ENCODE data around the gene UGGT1.

- TF ChIP-seq, protein P1, sequence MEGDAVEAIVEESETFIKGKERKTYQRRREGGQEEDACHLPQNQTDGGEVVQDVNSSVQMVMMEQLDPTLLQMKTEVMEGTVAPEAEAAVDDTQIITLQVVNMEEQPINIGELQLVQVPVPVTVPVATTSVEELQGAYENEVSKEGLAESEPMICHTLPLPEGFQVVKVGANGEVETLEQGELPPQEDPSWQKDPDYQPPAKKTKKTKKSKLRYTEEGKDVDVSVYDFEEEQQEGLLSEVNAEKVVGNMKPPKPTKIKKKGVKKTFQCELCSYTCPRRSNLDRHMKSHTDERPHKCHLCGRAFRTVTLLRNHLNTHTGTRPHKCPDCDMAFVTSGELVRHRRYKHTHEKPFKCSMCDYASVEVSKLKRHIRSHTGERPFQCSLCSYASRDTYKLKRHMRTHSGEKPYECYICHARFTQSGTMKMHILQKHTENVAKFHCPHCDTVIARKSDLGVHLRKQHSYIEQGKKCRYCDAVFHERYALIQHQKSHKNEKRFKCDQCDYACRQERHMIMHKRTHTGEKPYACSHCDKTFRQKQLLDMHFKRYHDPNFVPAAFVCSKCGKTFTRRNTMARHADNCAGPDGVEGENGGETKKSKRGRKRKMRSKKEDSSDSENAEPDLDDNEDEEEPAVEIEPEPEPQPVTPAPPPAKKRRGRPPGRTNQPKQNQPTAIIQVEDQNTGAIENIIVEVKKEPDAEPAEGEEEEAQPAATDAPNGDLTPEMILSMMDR (conservative IDR thresholded peaks at IDR 0.05; ENCODE audit: low read depth in 2 of 2) = no peak
- TF ChIP-seq EZH2 (IDR thresholded peaks at IDR 0.05; ENCODE audit: low read depth, unreplicated experiment) (no peak), EZH2phosphoT487 (IDR thresholded peaks at IDR 0.05; ENCODE audit: unreplicated experiment) (no peak), POLR2AphosphoS5 (IDR thresholded peaks at IDR 0.05; ENCODE audit: low read depth) (no peak), ETS1 (IDR thresholded peaks at IDR 0.05) (no peak), ZNF331 (CRISPR knock-in tag; IDR thresholded peaks at IDR 0.05; ENCODE audit: low read depth) (no peak), CREB1 (CRISPR knock-in tag; IDR thresholded peaks at IDR 0.05; ENCODE audit: low read depth) (no peak), NANOG (IDR thresholded peaks at IDR 0.05; ENCODE audit: borderline replicate concordance) (no peak)
- TF ChIP-seq, protein P2, sequence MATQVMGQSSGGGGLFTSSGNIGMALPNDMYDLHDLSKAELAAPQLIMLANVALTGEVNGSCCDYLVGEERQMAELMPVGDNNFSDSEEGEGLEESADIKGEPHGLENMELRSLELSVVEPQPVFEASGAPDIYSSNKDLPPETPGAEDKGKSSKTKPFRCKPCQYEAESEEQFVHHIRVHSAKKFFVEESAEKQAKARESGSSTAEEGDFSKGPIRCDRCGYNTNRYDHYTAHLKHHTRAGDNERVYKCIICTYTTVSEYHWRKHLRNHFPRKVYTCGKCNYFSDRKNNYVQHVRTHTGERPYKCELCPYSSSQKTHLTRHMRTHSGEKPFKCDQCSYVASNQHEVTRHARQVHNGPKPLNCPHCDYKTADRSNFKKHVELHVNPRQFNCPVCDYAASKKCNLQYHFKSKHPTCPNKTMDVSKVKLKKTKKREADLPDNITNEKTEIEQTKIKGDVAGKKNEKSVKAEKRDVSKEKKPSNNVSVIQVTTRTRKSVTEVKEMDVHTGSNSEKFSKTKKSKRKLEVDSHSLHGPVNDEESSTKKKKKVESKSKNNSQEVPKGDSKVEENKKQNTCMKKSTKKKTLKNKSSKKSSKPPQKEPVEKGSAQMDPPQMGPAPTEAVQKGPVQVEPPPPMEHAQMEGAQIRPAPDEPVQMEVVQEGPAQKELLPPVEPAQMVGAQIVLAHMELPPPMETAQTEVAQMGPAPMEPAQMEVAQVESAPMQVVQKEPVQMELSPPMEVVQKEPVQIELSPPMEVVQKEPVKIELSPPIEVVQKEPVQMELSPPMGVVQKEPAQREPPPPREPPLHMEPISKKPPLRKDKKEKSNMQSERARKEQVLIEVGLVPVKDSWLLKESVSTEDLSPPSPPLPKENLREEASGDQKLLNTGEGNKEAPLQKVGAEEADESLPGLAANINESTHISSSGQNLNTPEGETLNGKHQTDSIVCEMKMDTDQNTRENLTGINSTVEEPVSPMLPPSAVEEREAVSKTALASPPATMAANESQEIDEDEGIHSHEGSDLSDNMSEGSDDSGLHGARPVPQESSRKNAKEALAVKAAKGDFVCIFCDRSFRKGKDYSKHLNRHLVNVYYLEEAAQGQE (IDR thresholded peaks at IDR 0.05; ENCODE audit: unreplicated experiment) = no peak
Measured at GRCh38 chr2:128064353-128064752, 26.6 kb upstream of the UGGT1 start.
